HepG2 (cell line): Measurements from ENCODE around the gene CDC6. TPM values are rescaled to one million over a fixed set of nuclear protein-coding genes. Genes with fewer than 3 reads are reported as not detected.

Source experiments
- ATAD3A ChIP-seq: sonication (generic); formaldehyde crosslinking; IDR thresholded peaks from 2 replicates; pipeline ENCODE4 v1.4.0; 2020; ENCODE audit warnings: missing genetic modification reagents
- BHLHE40 ChIP-seq: IDR thresholded peaks from 2 replicates; pipeline ENCODE4 v1.6.1; 2011; ENCODE audit warnings: low read length, improper control_type of control experiment
- KLF13 ChIP-seq: sonication (generic); formaldehyde crosslinking; IDR thresholded peaks from 2 replicates; pipeline ENCODE4 v1.4.0; 2020; ENCODE audit warnings: mild to moderate bottlenecking, missing genetic modification reagents
- MAFK ChIP-seq, 2 experiments: IDR thresholded peaks in 1 of 2; conservative IDR thresholded peaks in 1 of 2; 2 replicates each; pipeline ENCODE4 v1.6.1; 2011; ENCODE audit warnings: improper control_type of control experiment in 2 of 2, low read length in 2 of 2
- MAZ ChIP-seq, 2 experiments: sonication (generic) in 1 of 2; formaldehyde crosslinking in 1 of 2; IDR thresholded peaks; 2 replicates each; pipeline versions ENCODE4 v1.5.0 to v1.6.1; 2012 to 2020; ENCODE audit warnings: low read depth in 2 of 2, mild to moderate bottlenecking in 2 of 2, borderline replicate concordance in 1 of 2, improper control_type of control experiment in 1 of 2, low read length in 1 of 2, missing genetic modification reagents in 1 of 2, moderate library complexity in 1 of 2
- MYNN ChIP-seq: sonication (generic); formaldehyde crosslinking; IDR thresholded peaks from 2 replicates; pipeline ENCODE4 v1.4.0; 2020; ENCODE audit warnings: mild to moderate bottlenecking, low read depth, missing genetic modification reagents
- POLR2G ChIP-seq: fragments of 200-400 bp; formaldehyde crosslinking; IDR thresholded peaks from 2 replicates; pipeline ENCODE4 v1.6.1; 2018; ENCODE audit warnings: mild to moderate bottlenecking, low read depth, low read length, moderate library complexity
- ZNF180 ChIP-seq: sonication (generic); formaldehyde crosslinking; IDR thresholded peaks from 2 replicates; pipeline ENCODE4 v1.4.0; 2020; ENCODE audit warnings: low read depth, missing genetic modification reagents, borderline replicate concordance
- ZNF329 ChIP-seq: sonication (generic); formaldehyde crosslinking; IDR thresholded peaks from 2 replicates; pipeline ENCODE4 v1.9.0; 2021; ENCODE audit warnings: low read depth, mild to moderate bottlenecking, missing genetic modification reagents
- ZNF484 ChIP-seq: sonication (generic); formaldehyde crosslinking; IDR thresholded peaks from 2 replicates; pipeline ENCODE4 v1.5.1; 2020; ENCODE audit warnings: mild to moderate bottlenecking, low read depth, missing genetic modification reagents, borderline replicate concordance
- ZNF709 ChIP-seq: sonication (generic); formaldehyde crosslinking; IDR thresholded peaks from 2 replicates; pipeline ENCODE4 v1.5.0; 2020; ENCODE audit warnings: mild to moderate bottlenecking, missing genetic modification reagents
- ZNF775 ChIP-seq: sonication (generic); formaldehyde crosslinking; IDR thresholded peaks from 2 replicates; pipeline ENCODE4 v1.4.0; 2020; ENCODE audit warnings: missing genetic modification reagents, mild to moderate bottlenecking, moderate library complexity, borderline replicate concordance
- polyA plus RNA-seq, 8 experiments: library from polyadenylated mRNA; depleted of rRNA in 3 of 8; stranded (reverse) in 7 of 8; unstranded in 1 of 8; fragments of >200 nt; fragmentation: Illumina TruSeq in 4 of 8; extraction: Trizol in 4 of 8; gene quantifications; 2 replicates each; pipeline versions ENCODE4 v1.2.1 to v1.2.3, GENCODE V29; 2011 to 2016; ENCODE audit warnings: low read depth in 4 of 8, missing spikeins in 1 of 8, mixed read lengths in 1 of 8; ENCODE audit not compliant: insufficient read depth in 1 of 8
- total RNA-seq, 5 experiments: library from RNA; depleted of rRNA; stranded (reverse); fragments of >200 nt; fragmentation: Illumina TruSeq; extraction: Trizol; gene quantifications; 2 replicates each; pipeline ENCODE4 v1.2.3, GENCODE V29; 2016; ENCODE audit warnings: low read depth in 1 of 5
- TF ChIP-seq, protein P1 (sequence below), 2 experiments: fragments of 450-650 bp in 1 of 2; sonication (generic) in 1 of 2; formaldehyde crosslinking in 1 of 2; IDR thresholded peaks; 2 replicates each; pipeline versions ENCODE4 v1.6.1 to v1.8.0; 2016 to 2022; ENCODE audit warnings: antibody characterized with exemption in 1 of 2, mild to moderate bottlenecking in 1 of 2, missing genetic modification reagents in 1 of 2
- TF ChIP-seq, protein P2 (sequence below): sonication (generic); formaldehyde crosslinking; IDR thresholded peaks from 2 replicates; pipeline ENCODE4 v1.5.1; 2020; ENCODE audit warnings: mild to moderate bottlenecking, missing genetic modification reagents, borderline replicate concordance

The CDC6 gene
- total and polyA plus RNA-seq, 2 of the 13 experiments (the other 11 are each of a cell fraction or from before 2014, with no cell fraction given), result 17.4 to 114 TPM

DNA sequence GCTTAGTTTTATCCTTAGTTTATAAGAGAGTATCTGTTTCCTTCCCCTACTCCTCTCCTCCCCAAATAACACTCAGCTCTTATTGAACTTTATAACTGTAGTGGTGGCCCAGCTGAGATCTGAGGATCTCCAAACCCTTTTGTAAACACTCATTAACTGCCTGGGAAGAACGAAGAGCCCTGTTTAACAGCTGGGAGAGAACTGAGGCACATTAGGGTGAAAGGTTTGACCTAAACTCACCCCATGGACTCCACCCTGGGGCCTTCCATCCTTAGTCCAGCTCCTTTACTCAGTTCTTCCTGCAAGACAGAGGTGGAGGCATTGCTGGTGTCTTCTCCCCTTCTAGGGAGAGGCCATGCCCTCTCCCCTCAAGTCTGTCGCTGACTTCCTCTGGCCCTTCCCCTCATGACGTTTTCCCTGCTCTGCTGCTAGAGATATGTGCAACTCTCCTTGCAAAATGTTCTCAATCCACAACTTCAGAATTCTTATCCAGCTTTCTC lies 20.1 kb downstream of the CDC6 start (continued):
- TF ChIP-seq POLR2G, result 0 out of 2 replicates have a peak, but pooled peaks have one; percentile 39
- no peak for TF ChIP-seq ZNF329 (CRISPR knock-in tag)
- TF ChIP-seq ZNF709 (CRISPR knock-in tag), result no peak
- TF ChIP-seq ATAD3A (CRISPR knock-in tag), result no peak
- TF ChIP-seq ZNF775 (CRISPR knock-in tag), result peak; percentile 67; the same call in 1 of the 2 replicates
- TF ChIP-seq MAFK (conservative IDR thresholded peaks at IDR 0.05 in 1 of 2, IDR thresholded peaks at IDR 0.05 in 1 of 2; ENCODE audit: low read length in 2 of 2), result no peak
- TF ChIP-seq MYNN (CRISPR knock-in tag), result no peak
- no peak for TF ChIP-seq ZNF180 (CRISPR knock-in tag)
- no peak for TF ChIP-seq ZNF484 (CRISPR knock-in tag)
- TF ChIP-seq MAZ (IDR thresholded peaks at IDR 0.05; ENCODE audit: borderline replicate concordance, low read depth, low read length), result no peak
- TF ChIP-seq MAZ (CRISPR knock-in tag; IDR thresholded peaks at IDR 0.05; ENCODE audit: low read depth), result no peak
- no peak for TF ChIP-seq BHLHE40
- TF ChIP-seq, protein P1, sequence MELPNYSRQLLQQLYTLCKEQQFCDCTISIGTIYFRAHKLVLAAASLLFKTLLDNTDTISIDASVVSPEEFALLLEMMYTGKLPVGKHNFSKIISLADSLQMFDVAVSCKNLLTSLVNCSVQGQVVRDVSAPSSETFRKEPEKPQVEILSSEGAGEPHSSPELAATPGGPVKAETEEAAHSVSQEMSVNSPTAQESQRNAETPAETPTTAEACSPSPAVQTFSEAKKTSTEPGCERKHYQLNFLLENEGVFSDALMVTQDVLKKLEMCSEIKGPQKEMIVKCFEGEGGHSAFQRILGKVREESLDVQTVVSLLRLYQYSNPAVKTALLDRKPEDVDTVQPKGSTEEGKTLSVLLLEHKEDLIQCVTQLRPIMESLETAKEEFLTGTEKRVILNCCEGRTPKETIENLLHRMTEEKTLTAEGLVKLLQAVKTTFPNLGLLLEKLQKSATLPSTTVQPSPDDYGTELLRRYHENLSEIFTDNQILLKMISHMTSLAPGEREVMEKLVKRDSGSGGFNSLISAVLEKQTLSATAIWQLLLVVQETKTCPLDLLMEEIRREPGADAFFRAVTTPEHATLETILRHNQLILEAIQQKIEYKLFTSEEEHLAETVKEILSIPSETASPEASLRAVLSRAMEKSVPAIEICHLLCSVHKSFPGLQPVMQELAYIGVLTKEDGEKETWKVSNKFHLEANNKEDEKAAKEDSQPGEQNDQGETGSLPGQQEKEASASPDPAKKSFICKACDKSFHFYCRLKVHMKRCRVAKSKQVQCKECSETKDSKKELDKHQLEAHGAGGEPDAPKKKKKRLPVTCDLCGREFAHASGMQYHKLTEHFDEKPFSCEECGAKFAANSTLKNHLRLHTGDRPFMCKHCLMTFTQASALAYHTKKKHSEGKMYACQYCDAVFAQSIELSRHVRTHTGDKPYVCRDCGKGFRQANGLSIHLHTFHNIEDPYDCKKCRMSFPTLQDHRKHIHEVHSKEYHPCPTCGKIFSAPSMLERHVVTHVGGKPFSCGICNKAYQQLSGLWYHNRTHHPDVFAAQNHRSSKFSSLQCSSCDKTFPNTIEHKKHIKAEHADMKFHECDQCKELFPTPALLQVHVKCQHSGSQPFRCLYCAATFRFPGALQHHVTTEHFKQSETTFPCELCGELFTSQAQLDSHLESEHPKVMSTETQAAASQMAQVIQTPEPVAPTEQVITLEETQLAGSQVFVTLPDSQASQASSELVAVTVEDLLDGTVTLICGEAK (IDR thresholded peaks at IDR 0.05), result no peak
- TF ChIP-seq, protein P1 (CRISPR knock-in tag; IDR thresholded peaks at IDR 0.05), result no peak
- no peak for TF ChIP-seq KLF13
- TF ChIP-seq, protein P2, sequence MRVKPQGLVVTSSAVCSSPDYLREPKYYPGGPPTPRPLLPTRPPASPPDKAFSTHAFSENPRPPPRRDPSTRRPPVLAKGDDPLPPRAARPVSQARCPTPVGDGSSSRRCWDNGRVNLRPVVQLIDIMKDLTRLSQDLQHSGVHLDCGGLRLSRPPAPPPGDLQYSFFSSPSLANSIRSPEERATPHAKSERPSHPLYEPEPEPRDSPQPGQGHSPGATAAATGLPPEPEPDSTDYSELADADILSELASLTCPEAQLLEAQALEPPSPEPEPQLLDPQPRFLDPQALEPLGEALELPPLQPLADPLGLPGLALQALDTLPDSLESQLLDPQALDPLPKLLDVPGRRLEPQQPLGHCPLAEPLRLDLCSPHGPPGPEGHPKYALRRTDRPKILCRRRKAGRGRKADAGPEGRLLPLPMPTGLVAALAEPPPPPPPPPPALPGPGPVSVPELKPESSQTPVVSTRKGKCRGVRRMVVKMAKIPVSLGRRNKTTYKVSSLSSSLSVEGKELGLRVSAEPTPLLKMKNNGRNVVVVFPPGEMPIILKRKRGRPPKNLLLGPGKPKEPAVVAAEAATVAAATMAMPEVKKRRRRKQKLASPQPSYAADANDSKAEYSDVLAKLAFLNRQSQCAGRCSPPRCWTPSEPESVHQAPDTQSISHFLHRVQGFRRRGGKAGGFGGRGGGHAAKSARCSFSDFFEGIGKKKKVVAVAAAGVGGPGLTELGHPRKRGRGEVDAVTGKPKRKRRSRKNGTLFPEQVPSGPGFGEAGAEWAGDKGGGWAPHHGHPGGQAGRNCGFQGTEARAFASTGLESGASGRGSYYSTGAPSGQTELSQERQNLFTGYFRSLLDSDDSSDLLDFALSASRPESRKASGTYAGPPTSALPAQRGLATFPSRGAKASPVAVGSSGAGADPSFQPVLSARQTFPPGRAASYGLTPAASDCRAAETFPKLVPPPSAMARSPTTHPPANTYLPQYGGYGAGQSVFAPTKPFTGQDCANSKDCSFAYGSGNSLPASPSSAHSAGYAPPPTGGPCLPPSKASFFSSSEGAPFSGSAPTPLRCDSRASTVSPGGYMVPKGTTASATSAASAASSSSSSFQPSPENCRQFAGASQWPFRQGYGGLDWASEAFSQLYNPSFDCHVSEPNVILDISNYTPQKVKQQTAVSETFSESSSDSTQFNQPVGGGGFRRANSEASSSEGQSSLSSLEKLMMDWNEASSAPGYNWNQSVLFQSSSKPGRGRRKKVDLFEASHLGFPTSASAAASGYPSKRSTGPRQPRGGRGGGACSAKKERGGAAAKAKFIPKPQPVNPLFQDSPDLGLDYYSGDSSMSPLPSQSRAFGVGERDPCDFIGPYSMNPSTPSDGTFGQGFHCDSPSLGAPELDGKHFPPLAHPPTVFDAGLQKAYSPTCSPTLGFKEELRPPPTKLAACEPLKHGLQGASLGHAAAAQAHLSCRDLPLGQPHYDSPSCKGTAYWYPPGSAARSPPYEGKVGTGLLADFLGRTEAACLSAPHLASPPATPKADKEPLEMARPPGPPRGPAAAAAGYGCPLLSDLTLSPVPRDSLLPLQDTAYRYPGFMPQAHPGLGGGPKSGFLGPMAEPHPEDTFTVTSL (CRISPR knock-in tag), result no peak
